Measurements from ENCODE around the gene KDM1B. TPM values are rescaled to one million over a fixed set of nuclear protein-coding genes. Genes with fewer than 3 reads are reported as not detected.

KDM1B gene
- total RNA-seq, 4 donors from 2014 or later: 10.3 to 13.2 (median 11.7) TPM

DNA sequence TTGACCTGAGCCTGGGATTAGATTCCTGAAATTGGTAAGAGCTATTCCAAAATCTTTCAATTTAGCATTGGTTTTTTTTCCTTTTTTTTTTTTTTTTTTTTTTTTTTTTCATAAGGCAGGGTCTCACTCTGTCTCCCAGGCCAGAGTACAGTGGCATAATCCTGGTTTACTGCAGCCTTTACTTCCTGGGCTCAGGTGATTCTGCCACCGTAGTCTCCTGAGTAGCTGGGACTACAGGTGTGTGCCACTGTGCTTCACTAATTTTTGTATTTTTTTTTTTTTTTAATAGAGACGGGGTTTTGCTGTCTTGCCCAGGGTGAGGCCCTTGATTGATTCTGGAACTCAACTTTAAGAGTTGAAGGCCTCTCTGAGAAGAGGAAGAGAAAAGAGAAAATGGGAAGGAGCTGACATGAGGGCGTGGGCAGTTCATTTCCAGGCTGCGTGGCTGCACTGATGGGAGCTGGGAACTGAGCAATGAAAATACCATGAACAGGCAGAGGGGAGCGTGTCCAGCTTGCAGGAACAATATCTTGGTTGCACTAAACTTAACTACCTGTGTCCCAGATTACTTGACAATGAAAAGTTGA, 24.6 kb downstream of the KDM1B start:
- Histone ChIP-seq H3K9me3 (no peaks in the 10 kb centered on the region), H3K36me3 (peaks cover 0 to 12% (median 7%) of the 10 kb centered on the region in 4 donors), H3K4me1 (no peaks in the 10 kb centered on the region), H3K4me3 (no peak overlapping the region), H3K27ac (replicated peaks in 1 of 4) (no peak overlapping the region), H3K27me3 (no peaks in the 10 kb centered on the region)
- intact Hi-C loops (cut with DNase I): no loop called here
- TF ChIP-seq POLR2AphosphoS5 (IDR thresholded peaks at IDR 0.05): no peak
- no peak for TF ChIP-seq CTCF (IDR thresholded peaks at IDR 0.05)
- TF ChIP-seq EP300 (IDR thresholded peaks at IDR 0.05): no peak
- TF ChIP-seq POLR2A (IDR thresholded peaks at IDR 0.05; ENCODE audit: low read depth): no peak
- 76% methylated on average over 5 of the region's 5 CpGs for WGBS
- DNase-seq (ENCODE audit: extremely low spot score): no peak

DNA sequence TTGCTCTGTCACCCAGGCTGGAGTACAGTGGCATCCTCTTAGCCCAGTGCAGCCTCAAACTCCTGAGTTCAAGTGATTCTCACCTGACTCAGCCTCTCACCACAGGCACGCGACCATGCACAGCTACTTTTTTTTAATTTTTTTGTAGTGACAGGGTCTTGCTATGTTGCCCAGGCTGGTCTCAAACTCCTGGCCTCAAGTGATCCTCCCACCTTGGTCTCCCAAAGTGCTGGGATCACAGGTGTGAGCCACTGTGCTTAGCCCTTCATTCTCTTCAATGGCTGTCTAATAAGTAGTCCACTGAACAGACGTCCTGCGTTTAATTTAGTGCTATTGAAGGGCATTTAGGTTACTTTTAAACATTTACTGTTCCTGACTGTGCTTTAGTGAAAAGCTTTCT, 27.3 kb downstream of the KDM1B start:
- DNase-seq (ENCODE audit: extremely low spot score): no peak
- Histone ChIP-seq H3K27me3 (no peaks in the 10 kb centered on the region), H3K9me3 (no peaks in the 10 kb centered on the region), H3K4me3 (no peak overlapping the region), H3K36me3 (peaks cover 0 to 21% (median 7%) of the 10 kb centered on the region in 4 donors), H3K4me1 (no peaks in the 10 kb centered on the region), H3K27ac (replicated peaks in 1 of 4) (no peak overlapping the region)
- intact Hi-C loops (cut with DNase I): no loop called here
- 85% methylated on average over 4 of the region's 4 CpGs for WGBS
- TF ChIP-seq POLR2AphosphoS5 (IDR thresholded peaks at IDR 0.05): no peak
- TF ChIP-seq POLR2A (IDR thresholded peaks at IDR 0.05; ENCODE audit: low read depth): no peak
- TF ChIP-seq CTCF (IDR thresholded peaks at IDR 0.05): no peak
- TF ChIP-seq EP300 (IDR thresholded peaks at IDR 0.05): no peak

DNA sequence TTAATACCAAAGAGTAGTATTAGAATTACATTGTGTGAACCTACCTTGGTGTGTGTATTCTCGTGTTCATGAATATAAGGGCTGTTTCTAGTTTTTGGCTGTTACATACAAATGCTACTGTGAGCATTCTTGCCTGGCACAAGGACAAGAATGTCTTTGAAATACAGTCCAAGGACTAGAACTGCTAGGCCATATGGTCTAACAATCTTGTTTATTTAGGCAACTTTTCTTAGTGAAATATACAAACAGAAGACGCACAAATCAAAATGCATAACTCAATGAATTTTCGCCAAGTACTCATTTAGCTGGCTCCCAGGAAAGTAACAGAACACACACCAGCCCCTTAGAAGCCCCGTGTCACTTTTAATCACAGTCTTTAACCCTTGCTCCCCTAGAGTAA, 28.5 kb downstream of the KDM1B start:
- no peak for TF ChIP-seq CTCF (IDR thresholded peaks at IDR 0.05)
- no peak for TF ChIP-seq POLR2AphosphoS5 (IDR thresholded peaks at IDR 0.05)
- TF ChIP-seq POLR2A (IDR thresholded peaks at IDR 0.05; ENCODE audit: low read depth): no peak
- TF ChIP-seq EP300 (IDR thresholded peaks at IDR 0.05): no peak
- 82% methylated on average over 4 of the region's 4 CpGs for WGBS
- Histone ChIP-seq H3K27ac (replicated peaks in 1 of 4) (no peak overlapping the region), H3K4me3 (no peak overlapping the region), H3K27me3 (no peaks in the 10 kb centered on the region), H3K36me3 (peaks cover 0 to 33% (median 7%) of the 10 kb centered on the region in 4 donors), H3K9me3 (no peaks in the 10 kb centered on the region), H3K4me1 (no peaks in the 10 kb centered on the region)
- no peak for DNase-seq (ENCODE audit: extremely low spot score)
- intact Hi-C loops (cut with DNase I): no loop called here

GRCh38 chr6:18185624-18186023, 30.4 kb downstream of the KDM1B start:
- intact Hi-C loops (cut with DNase I): no loop called here
- H3K36me3 ChIP-seq: peaks cover 0 to 35% (median 7%) of the 10 kb centered on the region in 4 donors
- no peaks in the 10 kb centered on the region for H3K27me3 ChIP-seq
- H3K4me3 ChIP-seq: no peak overlapping the region
- H3K9me3 ChIP-seq: no peaks in the 10 kb centered on the region
- TF ChIP-seq CTCF (IDR thresholded peaks at IDR 0.05): no peak
- TF ChIP-seq POLR2AphosphoS5 (IDR thresholded peaks at IDR 0.05): no peak
- TF ChIP-seq EP300 (IDR thresholded peaks at IDR 0.05): no peak
- TF ChIP-seq POLR2A (IDR thresholded peaks at IDR 0.05; ENCODE audit: low read depth): no peak
- WGBS: 84% methylated on average over 1 of the region's 1 CpG
- no peak for DNase-seq (ENCODE audit: extremely low spot score)
- H3K4me1 ChIP-seq: no peaks in the 10 kb centered on the region
- no peak overlapping the region for H3K27ac ChIP-seq (replicated peaks in 1 of 4)

- Histone ChIP-seq H3K4me1 (no peaks in the 10 kb centered on the region), H3K4me3 (no peak overlapping the region), H3K27me3 (no peaks in the 10 kb centered on the region), H3K36me3 (peaks cover under 1 to 36% (median 8%) of the 10 kb centered on the region in 4 donors), H3K27ac (replicated peaks in 1 of 4) (no peak overlapping the region), H3K9me3 (no peaks in the 10 kb centered on the region)
- TF ChIP-seq CTCF (IDR thresholded peaks at IDR 0.05) (no peak), POLR2AphosphoS5 (IDR thresholded peaks at IDR 0.05) (no peak), POLR2A (IDR thresholded peaks at IDR 0.05; ENCODE audit: low read depth) (no peak), EP300 (IDR thresholded peaks at IDR 0.05) (no peak)
- intact Hi-C loops (cut with DNase I): no loop called here
- 65% methylated on average over 2 of the region's 2 CpGs for WGBS
- no peak for DNase-seq (ENCODE audit: extremely low spot score)
These were observed 30.8 kb downstream of the KDM1B start for GRCh38 chr6:18186033-18186432.

All from esophagus muscularis mucosa (tissue), 4 donors.